Stomach (tissue), 9 donors: Measurements from ENCODE around the gene ZNF688. TPM values are rescaled to one million over a fixed set of nuclear protein-coding genes. Genes with fewer than 3 reads are reported as not detected.
A peak's percentile ranks its signal among the peaks of the same experiment; 100 is the strongest.
"Not testable (repeated sequence)": the region's sequence is repeated elsewhere in the genome, so short reads cannot be mapped to it uniquely, and the experiment has no call there.

ENCODE experiments used
- DNase-seq, 2 donors: peaks; one replicate each; pipeline versions ENCODE4 v3.0.0 to v3.0.0-alpha.2; 2013 to 2019
- H3K27ac ChIP-seq, 5 donors: fragments of 200-600 bp in 4 of 5; sonication (generic) in 4 of 5; one replicate each; pipeline ENCODE4 v1.5.1; 2013 to 2019; ENCODE audit warnings: mild to moderate bottlenecking in 1 of 5, moderate library complexity in 1 of 5
- H3K27me3 ChIP-seq, 3 donors: fragments of 200-600 bp; sonication (generic); one replicate each; pipeline ENCODE4 v1.5.1; 2017 to 2019; ENCODE audit warnings: mixed run types in 1 of 3
- H3K36me3 ChIP-seq, 4 donors: fragments of 200-600 bp; sonication (generic); 1 replicate in 3 of 4; 2 replicates in 1 of 4; pipeline ENCODE4 v1.5.1; 2016 to 2019
- H3K4me1 ChIP-seq, 4 donors: fragments of 200-600 bp; sonication (generic); one replicate each; pipeline ENCODE4 v1.5.1; 2016 to 2019
- H3K4me3 ChIP-seq, 4 donors: fragments of 200-600 bp; sonication (generic) in 3 of 4; one replicate each; pipeline ENCODE4 v1.5.1; 2016 to 2019; ENCODE audit warnings: mild to moderate bottlenecking in 1 of 4
- H3K9me3 ChIP-seq, 4 donors: fragments of 200-600 bp; sonication (generic); one replicate each; pipeline ENCODE4 v1.5.1; 2016 to 2019
- EP300 ChIP-seq: sonication (generic); formaldehyde crosslinking; IDR thresholded peaks from one replicate; pipeline ENCODE4 v1.6.1; 2017; ENCODE audit warnings: antibody characterized with exemption
- POLR2A ChIP-seq, 4 donors: fragments of 450-650 bp; IDR thresholded peaks; one replicate each; pipeline ENCODE4 v1.6.1; 2016; ENCODE audit warnings: antibody characterized with exemption in 4 of 4, control low read depth in 2 of 4, mild to moderate bottlenecking in 1 of 4, moderate library complexity in 1 of 4
- POLR2AphosphoS5 ChIP-seq, 3 donors: sonication (generic); formaldehyde crosslinking; IDR thresholded peaks; one replicate each; pipeline ENCODE4 v1.6.1; 2016; ENCODE audit warnings: antibody characterized with exemption in 3 of 3
- WGBS, 5 donors: extraction: QIAGEN DNeasy Blood & Tissue Kit in 3 of 5; methylation state at CpG; one replicate each; pipeline versions ENCODE4 v1.1.5 to v1.1.7; 2013 to 2018; 5-methylcytosine and 5-hydroxymethylcytosine counted together
- intact Hi-C: fragments of 100-400 bp; cut with DNase I; formaldehyde crosslinking; loops from one replicate; pipeline ENCODE4 v1.15.1; 2023; ENCODE audit warnings: low total_unique reads
- polyA plus RNA-seq, 3 donors: library from polyadenylated mRNA; stranded (reverse); fragments of 200-250 nt; gene quantifications; one replicate each; pipeline ENCODE4 v1.2.3, GENCODE V29; 2013
- total RNA-seq, 5 donors: library from RNA; depleted of rRNA; stranded (reverse); fragments of >200 nt; gene quantifications; one replicate each; pipeline versions ENCODE4 v1.1.0 to v1.2.3, GENCODE V29; 2014 to 2016
- TF ChIP-seq, protein P1 (sequence below), 7 experiments: fragments of 450-650 bp in 4 of 7; fragments of 200-600 bp in 3 of 7; sonication (generic) in 3 of 7; IDR thresholded peaks; one replicate each; pipeline ENCODE4 v1.5.1; 2016 to 2019; ENCODE audit warnings: antibody characterized with exemption in 7 of 7, control low read depth in 2 of 7, mild to moderate bottlenecking in 1 of 7
- donor health status: healthy with polysubstance abuse.
- donor health status: Bipolar disorder and iron deficiency.
- donor health status: healthy.

Gene ZNF688
- total and polyA plus RNA-seq, 8 donors, result 9.4 to 123 (median 22.0) TPM

DNA sequence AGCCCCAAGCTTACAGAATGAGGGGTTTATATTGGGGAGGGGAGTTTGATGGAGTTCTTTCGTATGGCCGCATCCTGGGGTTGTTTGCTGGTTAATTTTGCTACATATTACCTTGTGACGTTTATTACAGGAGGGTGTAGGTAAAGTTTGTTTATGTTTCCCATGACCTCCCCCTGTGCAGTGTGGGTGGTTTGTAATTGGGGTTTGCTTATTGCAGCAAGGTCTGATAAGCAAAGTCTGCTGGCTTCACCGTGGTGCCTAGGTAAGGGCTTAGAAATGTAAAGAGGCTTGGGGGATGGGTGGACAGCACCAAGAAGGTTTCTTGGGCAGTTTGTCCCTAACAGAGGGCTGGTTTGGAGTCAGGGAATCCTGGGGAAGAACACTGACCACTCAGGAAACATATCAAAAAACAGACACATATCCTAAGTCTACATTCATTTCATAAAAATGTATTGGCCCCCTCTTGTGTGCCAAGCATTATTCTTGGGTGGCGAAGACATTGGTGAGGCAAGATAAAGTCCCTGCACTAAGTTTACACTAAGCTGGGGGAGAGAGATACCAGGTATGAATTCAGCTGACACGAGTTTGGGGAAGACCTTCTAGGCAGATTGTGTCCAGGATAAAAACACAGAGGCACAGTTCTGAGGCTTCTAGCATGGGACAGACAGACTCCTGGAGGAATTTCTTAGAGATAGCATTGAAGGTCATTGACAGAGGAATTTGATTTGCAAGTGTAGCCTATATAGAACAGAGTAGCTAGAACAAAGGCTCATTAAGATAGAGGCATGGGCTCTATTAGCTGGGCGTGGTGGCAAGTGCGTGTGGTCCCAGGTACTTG is 22.9 kb downstream of the ZNF688 start:
- DNase-seq, result no peak
- no peaks in the 10 kb centered on the region for H3K9me3 ChIP-seq
- TF ChIP-seq, protein P1, sequence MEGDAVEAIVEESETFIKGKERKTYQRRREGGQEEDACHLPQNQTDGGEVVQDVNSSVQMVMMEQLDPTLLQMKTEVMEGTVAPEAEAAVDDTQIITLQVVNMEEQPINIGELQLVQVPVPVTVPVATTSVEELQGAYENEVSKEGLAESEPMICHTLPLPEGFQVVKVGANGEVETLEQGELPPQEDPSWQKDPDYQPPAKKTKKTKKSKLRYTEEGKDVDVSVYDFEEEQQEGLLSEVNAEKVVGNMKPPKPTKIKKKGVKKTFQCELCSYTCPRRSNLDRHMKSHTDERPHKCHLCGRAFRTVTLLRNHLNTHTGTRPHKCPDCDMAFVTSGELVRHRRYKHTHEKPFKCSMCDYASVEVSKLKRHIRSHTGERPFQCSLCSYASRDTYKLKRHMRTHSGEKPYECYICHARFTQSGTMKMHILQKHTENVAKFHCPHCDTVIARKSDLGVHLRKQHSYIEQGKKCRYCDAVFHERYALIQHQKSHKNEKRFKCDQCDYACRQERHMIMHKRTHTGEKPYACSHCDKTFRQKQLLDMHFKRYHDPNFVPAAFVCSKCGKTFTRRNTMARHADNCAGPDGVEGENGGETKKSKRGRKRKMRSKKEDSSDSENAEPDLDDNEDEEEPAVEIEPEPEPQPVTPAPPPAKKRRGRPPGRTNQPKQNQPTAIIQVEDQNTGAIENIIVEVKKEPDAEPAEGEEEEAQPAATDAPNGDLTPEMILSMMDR (IDR thresholded peaks at IDR 0.05), result no peak
- TF ChIP-seq POLR2A (IDR thresholded peaks at IDR 0.05) (no peak), EP300 (no peak)
- peaks cover 0 to 14% (median 10%) of the 10 kb centered on the region in 4 donors for H3K36me3 ChIP-seq
- intact Hi-C loops, result no loop called here
- WGBS, 5 donors, result 32 to 53% (median 47%) methylated on average over 8 of the region's 8 CpGs
- H3K27ac ChIP-seq, result peak overlapping the region; percentile 10 to 42 (median 39)
- H3K27me3 ChIP-seq, result no peaks in the 10 kb centered on the region
- peaks cover 5 to 47% (median 29%) of the 10 kb centered on the region in 4 donors for H3K4me1 ChIP-seq
- H3K4me3 ChIP-seq, result no peak overlapping the region

DNA sequence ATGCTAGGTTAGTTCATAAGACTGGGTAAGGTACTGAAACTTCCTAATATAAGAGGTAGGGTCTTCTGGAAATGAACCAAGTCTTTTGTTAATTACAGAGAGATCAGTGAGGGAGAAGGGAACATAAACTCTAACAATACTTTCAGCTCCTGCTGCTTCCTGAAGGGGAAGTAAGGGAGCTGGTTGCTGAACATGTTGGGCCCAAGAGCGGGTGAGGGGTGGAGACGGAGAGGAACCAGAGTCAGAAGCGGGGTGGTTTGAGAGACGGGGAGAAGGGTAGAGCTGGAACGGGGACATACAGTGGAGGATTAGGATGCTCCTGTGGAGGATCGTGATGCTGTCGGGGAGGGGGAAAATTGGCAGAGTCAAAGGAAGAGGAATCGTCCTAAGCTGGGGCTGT is 25.4 kb downstream of the ZNF688 start:
- WGBS, 5 donors, result 80 to 88% (median 83%) methylated on average over 8 of the region's 8 CpGs
- intact Hi-C loops, result no loop called here
- Histone ChIP-seq H3K4me1 (peaks cover 5 to 45% (median 14%) of the 10 kb centered on the region in 4 donors), H3K4me3 (no peak overlapping the region), H3K36me3 (no peaks in the 10 kb centered on the region), H3K9me3 (no peaks in the 10 kb centered on the region), H3K27me3 (no peaks in the 10 kb centered on the region), H3K27ac (no peak overlapping the region)
- DNase-seq, result no peak
- TF ChIP-seq EP300 (no peak), POLR2AphosphoS5 (IDR thresholded peaks at IDR 0.05) (no peak), POLR2A (IDR thresholded peaks at IDR 0.05) (no peak)
- TF ChIP-seq, protein P1 (IDR thresholded peaks at IDR 0.05), result no peak

DNA sequence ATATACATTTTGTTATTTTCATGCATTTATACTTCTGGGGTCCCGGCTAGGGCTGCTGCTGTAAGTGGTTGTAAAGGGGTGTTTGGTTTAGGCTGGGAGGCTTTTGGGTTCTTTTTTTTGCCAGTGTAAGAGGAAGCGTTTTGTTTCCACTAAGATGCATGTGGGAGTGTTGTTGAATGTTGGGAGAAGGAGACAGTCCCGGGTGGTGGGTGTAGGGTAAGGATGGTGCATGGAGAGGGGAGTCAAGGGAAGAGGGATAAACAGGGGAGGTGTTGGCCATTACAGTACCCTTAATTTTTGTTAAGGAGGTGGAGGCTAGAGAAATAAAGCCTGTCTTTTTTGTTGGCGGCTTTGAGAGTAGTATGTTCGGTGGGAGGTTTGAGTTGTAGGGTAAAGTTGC is 28.4 kb downstream of the ZNF688 start:
- Histone ChIP-seq H3K36me3 (no peaks in the 10 kb centered on the region), H3K27me3 (no peaks in the 10 kb centered on the region), H3K4me1 (peaks cover 4 to 33% (median 9%) of the 10 kb centered on the region in 4 donors), H3K9me3 (no peaks in the 10 kb centered on the region), H3K27ac (peak overlapping the region in 4 of 5 donors; percentile 1 to 83 (median 66)), H3K4me3 (no peak overlapping the region)
- intact Hi-C loops, result no loop called here
- 48 to 69% (median 65%) methylated on average over 5 of the region's 5 CpGs for WGBS, 5 donors
- TF ChIP-seq EP300 (no peak), POLR2A (IDR thresholded peaks at IDR 0.05) (no peak), POLR2AphosphoS5 (IDR thresholded peaks at IDR 0.05) (no peak)
- TF ChIP-seq, protein P1 (IDR thresholded peaks at IDR 0.05), result no peak
- DNase-seq, result no peak

DNA sequence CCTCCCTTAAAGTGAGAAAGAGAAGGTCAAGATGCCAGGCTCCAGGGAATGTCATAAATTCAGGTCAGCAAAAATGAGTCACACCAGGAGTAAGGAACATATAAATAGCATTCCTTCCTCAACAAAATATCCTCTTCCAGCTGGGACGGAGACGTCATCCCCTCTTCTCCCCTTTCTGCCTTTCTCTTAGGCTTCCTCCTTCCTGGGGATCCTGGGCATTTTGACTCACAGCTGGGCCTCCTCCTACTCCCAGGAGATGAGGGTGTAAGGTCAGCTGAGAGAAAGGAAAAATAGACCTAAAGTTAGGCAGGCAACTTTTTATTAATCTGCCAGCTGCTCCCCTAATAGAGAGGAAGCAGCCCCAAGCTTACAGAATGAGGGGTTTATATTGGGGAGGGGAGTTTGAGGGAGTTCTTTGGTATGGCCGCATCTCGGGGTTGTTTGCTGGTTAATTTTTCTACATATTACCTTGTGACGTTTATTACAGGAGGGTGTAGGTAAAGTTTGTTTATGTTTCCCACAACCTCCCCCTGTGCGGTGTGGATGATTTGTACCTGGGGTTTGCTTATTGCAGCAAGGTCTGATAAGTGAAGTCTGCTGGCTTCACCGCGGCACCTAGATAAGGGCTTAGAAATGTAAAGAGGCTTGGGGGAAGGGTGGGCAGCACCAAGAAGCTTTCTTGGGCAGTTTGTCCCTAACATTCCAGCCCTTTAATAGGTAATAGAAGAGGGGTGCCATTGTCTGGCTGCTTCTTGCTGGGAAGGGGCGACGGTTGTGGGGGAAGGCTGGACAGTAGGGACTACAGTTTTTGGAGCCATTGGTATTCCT is 29.8 kb downstream of the ZNF688 start:
- intact Hi-C loops, result no loop called here
- no peaks in the 10 kb centered on the region for H3K9me3 ChIP-seq
- peak overlapping the region; percentile 78 to 84 (median 81) for H3K27ac ChIP-seq
- no peaks in the 10 kb centered on the region for H3K27me3 ChIP-seq
- peak; percentile 80 to 88 for DNase-seq
- TF ChIP-seq POLR2A (IDR thresholded peaks at IDR 0.05) (no peak), POLR2AphosphoS5 (IDR thresholded peaks at IDR 0.05) (peak in 2 of 3 donors; percentile 50 to 67)
- no peak overlapping the region for H3K4me3 ChIP-seq
- 24 to 41% (median 31%) methylated on average over 10 of the region's 10 CpGs for WGBS, 5 donors
- H3K4me1 ChIP-seq, result peaks cover 4 to 33% (median 10%) of the 10 kb centered on the region in 4 donors
- no peaks in the 10 kb centered on the region for H3K36me3 ChIP-seq

DNA sequence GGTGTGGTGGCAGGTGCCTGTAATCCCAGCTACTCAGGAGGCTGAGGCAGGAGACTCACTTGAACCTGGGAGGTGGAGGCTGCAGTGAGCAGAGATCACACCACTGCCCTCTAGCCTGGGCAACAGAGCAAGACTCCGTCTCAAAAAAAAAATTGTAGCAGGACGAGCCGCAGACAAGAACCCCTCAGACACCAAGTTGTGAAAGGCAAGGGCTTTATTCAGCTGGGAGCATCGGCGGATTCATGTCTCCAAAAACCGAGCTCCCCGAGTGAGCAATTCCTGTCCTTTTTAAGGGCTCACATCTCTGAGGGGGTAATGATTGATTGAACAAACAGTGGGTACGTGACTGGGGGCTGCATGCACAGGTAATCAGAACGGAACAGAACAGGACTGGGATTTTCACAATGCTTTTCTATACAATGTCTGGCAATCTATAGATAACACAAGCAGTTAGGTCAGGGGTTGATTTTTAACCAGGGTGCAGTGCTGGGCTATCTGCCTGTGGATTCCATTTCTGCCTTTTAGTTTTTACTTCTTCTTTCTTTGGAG is 30.5 kb downstream of the ZNF688 start:
- Histone ChIP-seq H3K4me1 (peaks cover 5 to 37% (median 14%) of the 10 kb centered on the region in 4 donors), H3K27ac (peak overlapping the region; percentile 78 to 84 (median 81))
- H3K27me3 ChIP-seq, H3K4me3 ChIP-seq, intact Hi-C loops, H3K9me3 ChIP-seq, H3K36me3 ChIP-seq: not testable (repeated sequence)
- WGBS, 5 donors, result 28 to 47% (median 33%) methylated on average over 9 of the region's 9 CpGs
- peak in 1 of 2 donors; percentile 77 for DNase-seq

DNA sequence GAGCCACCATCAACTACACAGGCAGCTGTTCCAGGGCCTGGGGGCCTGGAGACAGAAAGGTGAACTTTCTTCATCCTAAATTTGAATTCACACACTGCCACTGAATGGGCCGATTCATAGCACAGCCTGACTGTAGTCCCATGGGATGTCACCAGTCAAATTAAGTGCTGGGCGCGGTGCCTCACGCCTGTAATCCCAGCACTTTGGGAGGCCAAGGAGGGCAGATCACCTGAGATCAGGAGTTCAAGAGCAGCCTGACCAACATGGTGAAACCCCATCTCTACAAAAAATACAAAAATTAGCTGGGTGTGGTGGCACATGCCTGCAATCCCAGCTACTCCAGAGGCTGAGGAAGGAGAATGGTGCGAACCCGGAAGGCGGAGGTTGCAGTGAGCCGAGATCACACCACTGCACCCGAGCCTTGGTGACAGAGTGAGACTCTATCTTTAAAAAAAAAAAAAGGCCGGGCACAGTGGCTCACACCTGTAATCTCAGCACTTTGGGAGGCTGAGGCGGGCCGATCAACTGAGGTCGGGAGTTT is 31.5 kb downstream of the ZNF688 start:
- H3K27me3 ChIP-seq, DNase-seq, H3K4me3 ChIP-seq, intact Hi-C loops, H3K9me3 ChIP-seq, H3K36me3 ChIP-seq: not testable (repeated sequence)
- peak overlapping the region; percentile 78 to 84 (median 81) for H3K27ac ChIP-seq
- WGBS, 5 donors, result 53 to 83% (median 75%) methylated on average over 13 of the region's 13 CpGs
- peaks cover 11 to 44% (median 24%) of the 10 kb centered on the region in 4 donors for H3K4me1 ChIP-seq
